ENCODE data around the gene CRLF2.

The CRLF2 gene

DNA sequence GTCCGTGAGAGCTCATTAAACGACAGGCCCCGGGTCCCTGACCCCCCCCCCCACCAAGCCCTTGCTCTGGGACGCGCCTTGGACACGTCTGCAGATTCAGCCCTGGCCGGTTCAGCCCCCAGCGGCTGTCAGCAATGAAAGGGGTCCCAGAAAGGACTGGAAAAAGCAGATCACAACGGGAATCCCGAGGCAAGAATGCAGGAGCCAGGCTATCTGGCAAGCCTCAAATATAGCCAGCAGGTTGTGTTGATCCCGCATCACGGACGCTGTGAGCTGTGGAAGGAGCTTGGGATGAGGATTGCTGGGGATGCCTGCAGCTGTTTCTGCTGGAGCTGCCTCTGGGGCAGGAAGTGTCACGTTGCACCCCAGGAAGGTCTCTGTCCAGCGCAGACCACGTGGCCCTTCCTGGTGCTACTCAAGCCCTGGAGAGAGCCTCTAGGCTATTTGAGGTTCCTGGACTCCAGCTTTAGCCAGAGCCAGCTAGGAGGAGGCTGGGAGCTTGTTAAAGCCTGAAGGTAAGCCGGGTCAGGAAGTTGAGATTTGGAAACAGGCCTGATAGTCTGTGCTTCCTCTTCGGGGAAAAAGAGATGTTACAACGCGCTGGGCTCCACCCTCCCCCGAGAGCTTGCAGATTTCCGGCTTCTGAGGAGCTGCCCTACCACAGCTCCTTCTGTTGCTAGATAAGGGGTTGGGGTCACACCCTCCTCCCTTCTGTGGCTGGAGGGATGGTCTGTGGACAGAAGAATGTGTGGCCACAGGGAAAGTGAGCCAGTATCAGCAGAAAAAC lies 36.8 kb upstream of the CRLF2 start:
- Histone ChIP-seq H3K4me3 (ENCODE audit: insufficient read depth, low read length, poor library complexity, severe bottlenecking) (no peak overlapping the region), H3K9me2 (replicated peaks; ENCODE audit: insufficient read depth, low read length) (no peaks in the 10 kb centered on the region), H3K27me3 (ENCODE audit: low read length) (no peaks in the 10 kb centered on the region), H3F3A (ENCODE audit: insufficient read depth) (no peaks in the 10 kb centered on the region), H3K9ac (ENCODE audit: low read length) (no peak overlapping the region), H3K9me3 (ENCODE audit: insufficient read depth, low read length) (no peaks in the 10 kb centered on the region), H3K79me2 (ENCODE audit: insufficient read depth, low read length) (no peaks in the 10 kb centered on the region), H3K27ac (ENCODE audit: low read depth, low read length) (no peak overlapping the region), H4K20me1 (ENCODE audit: low read depth, low read length) (no peaks in the 10 kb centered on the region), H2AFZ (ENCODE audit: low read depth, low read length, severe bottlenecking) (no peak overlapping the region), H3K4me2 (ENCODE audit: low read depth, low read length, poor library complexity, severe bottlenecking) (no peak overlapping the region), H3K36me3 (ENCODE audit: low read length) (no peaks in the 10 kb centered on the region)
- TF ChIP-seq EZH2phosphoT487 (conservative IDR thresholded peaks at IDR 0.05; ENCODE audit: low read length) = no peak
- TF ChIP-seq, protein P1, sequence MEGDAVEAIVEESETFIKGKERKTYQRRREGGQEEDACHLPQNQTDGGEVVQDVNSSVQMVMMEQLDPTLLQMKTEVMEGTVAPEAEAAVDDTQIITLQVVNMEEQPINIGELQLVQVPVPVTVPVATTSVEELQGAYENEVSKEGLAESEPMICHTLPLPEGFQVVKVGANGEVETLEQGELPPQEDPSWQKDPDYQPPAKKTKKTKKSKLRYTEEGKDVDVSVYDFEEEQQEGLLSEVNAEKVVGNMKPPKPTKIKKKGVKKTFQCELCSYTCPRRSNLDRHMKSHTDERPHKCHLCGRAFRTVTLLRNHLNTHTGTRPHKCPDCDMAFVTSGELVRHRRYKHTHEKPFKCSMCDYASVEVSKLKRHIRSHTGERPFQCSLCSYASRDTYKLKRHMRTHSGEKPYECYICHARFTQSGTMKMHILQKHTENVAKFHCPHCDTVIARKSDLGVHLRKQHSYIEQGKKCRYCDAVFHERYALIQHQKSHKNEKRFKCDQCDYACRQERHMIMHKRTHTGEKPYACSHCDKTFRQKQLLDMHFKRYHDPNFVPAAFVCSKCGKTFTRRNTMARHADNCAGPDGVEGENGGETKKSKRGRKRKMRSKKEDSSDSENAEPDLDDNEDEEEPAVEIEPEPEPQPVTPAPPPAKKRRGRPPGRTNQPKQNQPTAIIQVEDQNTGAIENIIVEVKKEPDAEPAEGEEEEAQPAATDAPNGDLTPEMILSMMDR (IDR thresholded peaks at IDR 0.05; ENCODE audit: insufficient read depth, low read length, poor library complexity, severe bottlenecking) = no peak

DNA sequence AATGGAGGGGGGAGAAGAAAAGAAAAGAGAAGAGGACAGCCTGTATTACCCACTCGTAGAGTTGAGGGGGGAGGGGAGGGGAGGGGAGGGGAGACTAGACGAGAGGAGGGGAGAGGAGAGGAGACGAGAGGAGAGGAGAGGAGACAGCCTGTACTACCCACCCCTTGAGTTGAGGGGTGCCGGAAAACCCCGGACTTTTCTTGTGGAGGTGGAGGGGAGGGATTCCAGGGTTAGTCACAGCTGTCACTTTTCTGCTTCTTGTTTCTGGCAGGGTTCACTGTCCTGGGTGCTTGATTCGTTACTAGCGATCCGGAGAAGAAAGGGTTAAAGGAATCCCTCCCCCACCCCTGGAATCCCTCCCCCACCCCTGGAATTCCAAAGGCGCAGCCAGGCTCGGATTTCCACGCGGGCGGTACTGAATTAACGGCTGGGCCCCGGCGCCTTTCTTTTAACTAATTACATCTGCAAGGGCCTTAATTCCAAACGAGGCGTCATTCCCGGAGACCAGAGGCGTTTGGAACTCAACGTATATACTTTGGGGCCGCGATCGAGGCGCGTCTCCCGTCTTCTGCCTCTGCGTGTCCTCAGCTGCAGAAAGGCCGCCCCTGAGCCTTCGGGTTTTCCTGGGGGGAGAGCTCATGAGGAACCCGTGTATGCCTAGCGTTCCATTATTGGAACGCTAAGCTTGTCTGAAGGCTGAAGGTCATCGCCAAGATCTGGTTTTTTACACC lies 36.0 kb upstream of the CRLF2 start:
- Histone ChIP-seq H3K4me3 (ENCODE audit: insufficient read depth, low read length, poor library complexity, severe bottlenecking) (no peak overlapping the region), H3K4me2 (ENCODE audit: low read depth, low read length, poor library complexity, severe bottlenecking) (no peak overlapping the region), H3K36me3 (ENCODE audit: low read length) (no peaks in the 10 kb centered on the region), H3K9me2 (replicated peaks; ENCODE audit: insufficient read depth, low read length) (no peaks in the 10 kb centered on the region), H3F3A (ENCODE audit: insufficient read depth) (no peaks in the 10 kb centered on the region), H3K9ac (ENCODE audit: low read length) (no peak overlapping the region), H3K27me3 (ENCODE audit: low read length) (no peaks in the 10 kb centered on the region), H3K79me2 (ENCODE audit: insufficient read depth, low read length) (no peaks in the 10 kb centered on the region), H3K9me3 (ENCODE audit: insufficient read depth, low read length) (no peaks in the 10 kb centered on the region), H3K27ac (ENCODE audit: low read depth, low read length) (no peak overlapping the region), H4K20me1 (ENCODE audit: low read depth, low read length) (no peaks in the 10 kb centered on the region), H2AFZ (ENCODE audit: low read depth, low read length, severe bottlenecking) (no peak overlapping the region)
- TF ChIP-seq, protein P1 (IDR thresholded peaks at IDR 0.05; ENCODE audit: insufficient read depth, low read length, poor library complexity, severe bottlenecking) = no peak
- TF ChIP-seq EZH2phosphoT487 (conservative IDR thresholded peaks at IDR 0.05; ENCODE audit: low read length) = no peak

DNA sequence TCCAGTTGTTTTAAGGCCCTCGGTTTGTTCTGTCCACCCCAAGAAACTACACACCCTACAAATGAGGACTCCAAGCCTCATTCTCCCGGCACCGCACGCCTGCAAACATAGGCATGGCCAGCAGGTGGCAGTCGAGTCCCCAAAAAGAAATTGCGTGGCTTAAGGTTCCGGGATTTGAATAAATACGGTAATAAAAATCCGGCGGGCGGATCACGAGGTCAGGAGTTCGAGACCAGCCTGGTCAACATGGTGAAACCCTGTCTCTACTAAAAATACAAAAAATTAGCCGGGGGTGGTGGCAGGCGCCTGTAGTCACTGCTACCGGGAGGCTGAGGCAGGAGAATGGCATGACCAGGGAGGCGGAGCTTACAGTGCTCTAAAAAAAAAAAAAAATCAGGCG lies 34.4 kb upstream of the CRLF2 start:
- no peaks in the 10 kb centered on the region for H3K27me3 ChIP-seq (ENCODE audit: low read length)
- TF ChIP-seq, protein P1 (IDR thresholded peaks at IDR 0.05; ENCODE audit: insufficient read depth, low read length, poor library complexity, severe bottlenecking) = peak; percentile 27
- TF ChIP-seq EZH2phosphoT487 (conservative IDR thresholded peaks at IDR 0.05; ENCODE audit: low read length) = no peak
- H3K9me2 ChIP-seq (replicated peaks; ENCODE audit: insufficient read depth, low read length) = no peaks in the 10 kb centered on the region
- no peaks in the 10 kb centered on the region for H3K9me3 ChIP-seq (ENCODE audit: insufficient read depth, low read length)
- no peak overlapping the region for H3K4me2 ChIP-seq (ENCODE audit: low read depth, low read length, poor library complexity, severe bottlenecking)
- H3K27ac ChIP-seq (ENCODE audit: low read depth, low read length) = no peak overlapping the region
- H3K4me3 ChIP-seq (ENCODE audit: insufficient read depth, low read length, poor library complexity, severe bottlenecking) = no peak overlapping the region
- H4K20me1 ChIP-seq (ENCODE audit: low read depth, low read length) = no peaks in the 10 kb centered on the region
- H3K9ac ChIP-seq (ENCODE audit: low read length) = no peak overlapping the region
- H3K79me2 ChIP-seq (ENCODE audit: insufficient read depth, low read length) = no peaks in the 10 kb centered on the region
- no peak overlapping the region for H2AFZ ChIP-seq (ENCODE audit: low read depth, low read length, severe bottlenecking)
- no peaks in the 10 kb centered on the region for H3K36me3 ChIP-seq (ENCODE audit: low read length)
- H3F3A ChIP-seq (ENCODE audit: insufficient read depth) = no peaks in the 10 kb centered on the region

Data from SU-DHL-6 (cell line).